ENCODE results near the gene FAM117A.

- TF ChIP-seq CTCF (IDR thresholded peaks at IDR 0.05) (no peak), POLR2A (IDR thresholded peaks at IDR 0.05) (no peak)
Measured at GRCh38 chr17:49731435-49731831, 32.5 kb downstream of the FAM117A start.

Data from adrenal gland (tissue), 5 donors.